ENCODE data around the gene ARG2.
A peak's percentile ranks its signal among the peaks of the same experiment; 100 is the strongest.

Gene ARG2

GRCh38 chr14:67641902-67642749 lies 22.4 kb downstream of the ARG2 start (continued):
- TF ChIP-seq POU6F1 (CRISPR knock-in tag; IDR thresholded peaks at IDR 0.05; ENCODE audit: borderline replicate concordance, low read depth) (no peak), SNAI2 (CRISPR knock-in tag; IDR thresholded peaks at IDR 0.05) (no peak), ZFP3 (CRISPR knock-in tag; IDR thresholded peaks at IDR 0.05) (no peak)

GRCh38 chr14:67643713-67644112 lies 24.0 kb downstream of the ARG2 start:
- ATAC-seq = no peak; the same call in 2 of the 3 replicates
- no peak for TF ChIP-seq ZNF70 (CRISPR knock-in tag; IDR thresholded peaks at IDR 0.05)
- no peak for TF ChIP-seq PATZ1 (CRISPR knock-in tag; IDR thresholded peaks at IDR 0.05; ENCODE audit: borderline replicate concordance)
- TF ChIP-seq SNAI2 (CRISPR knock-in tag; IDR thresholded peaks at IDR 0.05) = no peak
- no peak for TF ChIP-seq ZFP3 (CRISPR knock-in tag; IDR thresholded peaks at IDR 0.05)
- TF ChIP-seq CSDC2 (CRISPR knock-in tag; IDR thresholded peaks at IDR 0.05) = no peak
- TF ChIP-seq POU6F1 (CRISPR knock-in tag; IDR thresholded peaks at IDR 0.05; ENCODE audit: borderline replicate concordance, low read depth) = no peak
- no peak for TF ChIP-seq ARNTL (CRISPR knock-in tag; IDR thresholded peaks at IDR 0.05; ENCODE audit: borderline replicate concordance, low read depth)
- TF ChIP-seq TCF4 (CRISPR knock-in tag; IDR thresholded peaks at IDR 0.05; ENCODE audit: borderline replicate concordance) = no peak
- TF ChIP-seq ZNF8 (CRISPR knock-in tag; IDR thresholded peaks at IDR 0.05) = no peak
- TF ChIP-seq CREB5 (CRISPR knock-in tag; IDR thresholded peaks at IDR 0.05; ENCODE audit: low read depth) = no peak
- no peak for TF ChIP-seq CSRNP3 (CRISPR knock-in tag; IDR thresholded peaks at IDR 0.05)
- no peak for TF ChIP-seq ISL1 (CRISPR knock-in tag; IDR thresholded peaks at IDR 0.05)
- no peak for TF ChIP-seq ESRRG (CRISPR knock-in tag; IDR thresholded peaks at IDR 0.05)
- no peak for TF ChIP-seq ZFP30 (CRISPR knock-in tag; IDR thresholded peaks at IDR 0.05)
- TF ChIP-seq GLIS3 (CRISPR knock-in tag; IDR thresholded peaks at IDR 0.05) = no peak
- no peak for TF ChIP-seq ZNF565 (CRISPR knock-in tag; conservative IDR thresholded peaks at IDR 0.05; ENCODE audit: low read depth)
- no peak for TF ChIP-seq ZC3H10 (CRISPR knock-in tag; IDR thresholded peaks at IDR 0.05)
- TF ChIP-seq RARB (CRISPR knock-in tag; IDR thresholded peaks at IDR 0.05) = no peak

- ATAC-seq = peak; percentile 27; the same call in 1 of the 3 replicates
- TF ChIP-seq CREB5 (CRISPR knock-in tag; IDR thresholded peaks at IDR 0.05; ENCODE audit: low read depth) (no peak), ZFP3 (CRISPR knock-in tag; IDR thresholded peaks at IDR 0.05) (no peak), OSR1 (CRISPR knock-in tag; IDR thresholded peaks at IDR 0.05) (no peak), ZNF70 (CRISPR knock-in tag; IDR thresholded peaks at IDR 0.05) (no peak), ZNF8 (CRISPR knock-in tag; IDR thresholded peaks at IDR 0.05) (no peak), GLIS3 (CRISPR knock-in tag; IDR thresholded peaks at IDR 0.05) (no peak), TCF4 (CRISPR knock-in tag; IDR thresholded peaks at IDR 0.05; ENCODE audit: borderline replicate concordance) (no peak), POU6F1 (CRISPR knock-in tag; IDR thresholded peaks at IDR 0.05; ENCODE audit: borderline replicate concordance, low read depth) (no peak), ZFP30 (CRISPR knock-in tag; IDR thresholded peaks at IDR 0.05) (no peak), BACH2 (CRISPR knock-in tag; IDR thresholded peaks at IDR 0.05; ENCODE audit: borderline replicate concordance) (no peak), CSRNP3 (CRISPR knock-in tag; IDR thresholded peaks at IDR 0.05) (no peak), SNAI2 (CRISPR knock-in tag; IDR thresholded peaks at IDR 0.05) (no peak), PATZ1 (CRISPR knock-in tag; IDR thresholded peaks at IDR 0.05; ENCODE audit: borderline replicate concordance) (no peak), ESRRG (CRISPR knock-in tag; IDR thresholded peaks at IDR 0.05) (no peak)
Measured at GRCh38 chr14:67644428-67644827, 24.7 kb downstream of the ARG2 start.
